Measurements from ENCODE around the gene PLXNB3. TPM values are rescaled to one million over a fixed set of nuclear protein-coding genes. Genes with fewer than 3 reads are reported as not detected.
"Not testable (repeated sequence)": the region's sequence is repeated elsewhere in the genome, so short reads cannot be mapped to it uniquely, and the experiment has no call there.

The PLXNB3 gene
- total RNA-seq, 1 donor from 2014 or later = 0.71 TPM

DNA sequence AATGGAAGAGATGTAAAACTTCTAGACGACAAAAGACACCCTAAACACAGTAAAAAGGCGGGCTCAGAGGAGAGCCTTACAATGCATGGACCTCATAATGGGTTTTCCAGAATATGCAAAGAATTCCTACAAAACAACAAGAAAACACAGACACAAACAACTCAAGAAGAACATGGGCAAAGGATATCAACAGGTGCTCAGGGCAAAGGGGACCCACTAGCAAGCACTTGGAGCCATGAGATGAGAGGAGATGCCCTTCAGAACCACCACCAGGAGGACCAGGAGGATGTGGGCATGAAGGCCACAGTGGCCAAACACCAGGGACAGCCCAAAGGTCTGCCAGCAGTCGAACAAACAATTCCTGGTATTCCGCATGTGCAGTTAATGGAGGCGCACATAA is 49.1 kb downstream of the PLXNB3 start:
- no peaks in the 10 kb centered on the region for H4K20me1 ChIP-seq (ENCODE audit: low read depth)
- no peak overlapping the region for H3K27ac ChIP-seq
- no peak overlapping the region for H3K27ac Mint-ChIP-seq
- peaks cover 6% of the 10 kb centered on the region for H3K27me3 Mint-ChIP-seq (ENCODE audit: insufficient read depth, low read depth)
- DNase-seq (ENCODE audit: low spot score) = no peak
- H2AFZ ChIP-seq (replicated peaks) = no peak overlapping the region
- TF ChIP-seq EZH2phosphoT487 (IDR thresholded peaks at IDR 0.05) = no peak
- H3K4me2 ChIP-seq = no peak overlapping the region
- H3K36me3 ChIP-seq = no peaks in the 10 kb centered on the region
- no peak overlapping the region for H3K4me3 Mint-ChIP-seq
- peaks cover 44% of the 10 kb centered on the region for H3K9me3 Mint-ChIP-seq
- no peak overlapping the region for H3K4me3 ChIP-seq
- no peaks in the 10 kb centered on the region for H3K9me3 ChIP-seq (ENCODE audit: low read depth)
- no peaks in the 10 kb centered on the region for H3K79me2 ChIP-seq (ENCODE audit: low read depth)
- no peaks in the 10 kb centered on the region for H3F3A ChIP-seq (ENCODE audit: low read depth)
- peaks cover 38% of the 10 kb centered on the region for H3K4me1 Mint-ChIP-seq
- no peaks in the 10 kb centered on the region for H3K27me3 ChIP-seq
- H3K4me1 ChIP-seq = peaks cover 10% of the 10 kb centered on the region
- no peak overlapping the region for H3K9ac ChIP-seq
- H3K36me3 Mint-ChIP-seq = peaks cover 10% of the 10 kb centered on the region

DNA sequence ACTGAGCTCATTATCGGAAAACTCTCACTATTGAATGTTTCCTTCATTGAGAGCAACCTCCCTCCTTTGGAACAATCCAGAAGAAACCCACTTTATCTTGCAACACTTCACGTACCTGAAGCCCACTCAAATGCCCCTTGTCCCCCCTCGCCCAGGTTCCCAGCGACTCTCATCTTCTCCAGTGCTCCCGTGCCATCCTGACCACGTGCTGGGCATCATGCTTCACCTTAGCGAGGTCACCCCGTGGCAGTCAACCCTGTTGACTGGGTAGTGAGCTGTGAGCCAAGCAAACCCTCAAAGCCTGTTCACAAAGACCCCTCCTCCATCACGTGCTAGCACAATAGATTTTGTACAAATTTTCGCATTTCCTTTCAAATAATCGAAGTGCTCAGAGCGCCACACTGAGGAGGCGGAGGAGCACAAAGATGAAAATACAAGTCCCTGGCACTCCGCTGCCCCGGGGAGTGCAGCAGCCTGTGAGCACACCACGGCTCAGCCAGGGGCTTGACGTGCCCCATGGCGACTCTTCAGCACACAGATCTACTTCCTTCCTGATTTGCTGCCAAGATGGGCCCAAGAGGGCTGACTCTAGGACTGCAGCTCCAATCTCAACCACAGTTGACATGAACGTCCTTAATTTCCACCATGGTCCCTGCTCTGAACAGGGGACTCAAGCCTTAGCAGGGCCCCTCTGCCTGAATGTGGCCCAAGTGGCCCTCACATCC is 50.7 kb downstream of the PLXNB3 start:
- Histone ChIP-seq H3K79me2 (ENCODE audit: low read depth) (no peaks in the 10 kb centered on the region), H3K36me3 (no peaks in the 10 kb centered on the region), H3K9ac (no peak overlapping the region), H3K4me2 (no peak overlapping the region), H3K27me3 (no peaks in the 10 kb centered on the region), H3F3A (ENCODE audit: low read depth) (peaks cover 8% of the 10 kb centered on the region), H2AFZ (replicated peaks) (no peak overlapping the region), H3K4me3 (no peak overlapping the region), H4K20me1 (ENCODE audit: low read depth) (no peaks in the 10 kb centered on the region), H3K27ac (no peak overlapping the region), H3K9me3 (ENCODE audit: low read depth) (no peaks in the 10 kb centered on the region), H3K4me1 (peaks cover 16% of the 10 kb centered on the region)
- Mint-ChIP-seq H3K36me3 (peaks cover 7% of the 10 kb centered on the region), H3K4me3 (peak overlapping the region; percentile 58), H3K4me1 (peaks cover 42% of the 10 kb centered on the region), H3K27ac (no peak overlapping the region), H3K9me3 (peaks cover 39% of the 10 kb centered on the region), H3K27me3 (ENCODE audit: insufficient read depth, low read depth) (peaks cover 6% of the 10 kb centered on the region)
- no peak for TF ChIP-seq CTCF (IDR thresholded peaks at IDR 0.05)
- no peak for DNase-seq (ENCODE audit: low spot score)

GRCh38 chrX:153816831-153817690 is 53.0 kb downstream of the PLXNB3 start:
- H3K4me1 Mint-ChIP-seq = peaks cover 48% of the 10 kb centered on the region
- Histone ChIP-seq H4K20me1 (ENCODE audit: low read depth) (no peaks in the 10 kb centered on the region), H3K4me2 (no peak overlapping the region), H3K36me3 (no peaks in the 10 kb centered on the region), H2AFZ (replicated peaks) (no peak overlapping the region), H3K4me1 (peaks cover 13% of the 10 kb centered on the region), H3K79me2 (ENCODE audit: low read depth) (no peaks in the 10 kb centered on the region), H3F3A (ENCODE audit: low read depth) (peaks cover 10% of the 10 kb centered on the region), H3K4me3 (no peak overlapping the region), H3K27me3 (no peaks in the 10 kb centered on the region), H3K9ac (no peak overlapping the region), H3K27ac (no peak overlapping the region), H3K9me3 (ENCODE audit: low read depth) (no peaks in the 10 kb centered on the region)
- H3K27ac Mint-ChIP-seq = peak overlapping the region; percentile 83
- peak overlapping the region; percentile 66 for H3K4me3 Mint-ChIP-seq
- no peak for DNase-seq (ENCODE audit: low spot score)
- peaks cover 7% of the 10 kb centered on the region for H3K36me3 Mint-ChIP-seq
- peaks cover 6% of the 10 kb centered on the region for H3K27me3 Mint-ChIP-seq (ENCODE audit: insufficient read depth, low read depth)
- H3K9me3 Mint-ChIP-seq = peaks cover 29% of the 10 kb centered on the region
- no peak for TF ChIP-seq EZH2phosphoT487 (IDR thresholded peaks at IDR 0.05)
- no peak for TF ChIP-seq CTCF (IDR thresholded peaks at IDR 0.05)
- no peak for TF ChIP-seq EZH2 (IDR thresholded peaks at IDR 0.05)

- H4K20me1 ChIP-seq (ENCODE audit: low read depth); H3K4me3 Mint-ChIP-seq; DNase-seq (ENCODE audit: low spot score); H3K4me2 ChIP-seq; H3K27me3 ChIP-seq; H3K36me3 ChIP-seq; H3K9ac ChIP-seq; H3K4me3 ChIP-seq; H3K27ac ChIP-seq; H3K9me3 ChIP-seq (ENCODE audit: low read depth); H3K4me1 ChIP-seq; H3K79me2 ChIP-seq (ENCODE audit: low read depth); H2AFZ ChIP-seq (replicated peaks); H3F3A ChIP-seq (ENCODE audit: low read depth); H3K27ac Mint-ChIP-seq; H3K36me3 Mint-ChIP-seq: not testable (repeated sequence)
- Mint-ChIP-seq H3K9me3 (peaks cover 24% of the 10 kb centered on the region), H3K27me3 (ENCODE audit: insufficient read depth, low read depth) (peaks cover 12% of the 10 kb centered on the region), H3K4me1 (peaks cover 45% of the 10 kb centered on the region)
Observed at GRCh38 chrX:153818064-153818463, 54.0 kb downstream of the PLXNB3 start.
